ENCODE results near the gene KL.

The KL gene

DNA sequence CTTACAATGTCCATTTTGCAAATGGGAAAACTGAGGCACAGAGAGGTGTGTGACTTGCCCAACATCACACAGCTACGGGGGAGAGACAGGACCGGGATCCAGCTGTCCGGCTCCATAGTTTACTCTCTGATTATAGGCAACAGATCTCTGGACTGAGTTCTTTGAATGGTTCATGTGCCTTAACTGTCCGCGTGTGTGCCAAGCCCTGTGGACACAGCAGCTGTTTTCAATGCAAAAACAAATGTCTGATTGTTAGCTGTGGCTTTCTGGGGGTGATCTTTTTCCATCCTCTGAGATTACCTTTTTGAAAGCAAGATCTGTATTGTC lies 94.1 kb downstream of the KL start:
- H3K9me3 ChIP-seq (ENCODE audit: control insufficient read depth, insufficient read depth, low read depth, low read length): no peaks in the 10 kb centered on the region
- ChIA-PET CTCF (interaction anchor here (0.6 kb wide), 1 partner anchor 1584 kb away, joined by 5 read pairs; no protein-coding TSS in a partner anchor), POLR2A (no interaction called here)
- H3K27ac ChIP-seq (ENCODE audit: extremely low read depth, low read depth, low read length): no peak overlapping the region
- no peak overlapping the region for H3K4me3 ChIP-seq (ENCODE audit: low read depth, low read length)
- H3K36me3 ChIP-seq (ENCODE audit: control insufficient read depth in 2 of 2, insufficient read depth in 1 of 2, low read length in 2 of 2): peaks cover 0 to 28% of the 10 kb centered on the region in 2 experiments; a peak in 1 of 3 replicates
- H3K4me1 ChIP-seq (ENCODE audit: control insufficient read depth, insufficient read depth, low read length): no peaks in the 10 kb centered on the region
- TF ChIP-seq ZNF791 (tag by site-specific recombination; IDR thresholded peaks at IDR 0.05): no peak
- TF ChIP-seq, protein P1, sequence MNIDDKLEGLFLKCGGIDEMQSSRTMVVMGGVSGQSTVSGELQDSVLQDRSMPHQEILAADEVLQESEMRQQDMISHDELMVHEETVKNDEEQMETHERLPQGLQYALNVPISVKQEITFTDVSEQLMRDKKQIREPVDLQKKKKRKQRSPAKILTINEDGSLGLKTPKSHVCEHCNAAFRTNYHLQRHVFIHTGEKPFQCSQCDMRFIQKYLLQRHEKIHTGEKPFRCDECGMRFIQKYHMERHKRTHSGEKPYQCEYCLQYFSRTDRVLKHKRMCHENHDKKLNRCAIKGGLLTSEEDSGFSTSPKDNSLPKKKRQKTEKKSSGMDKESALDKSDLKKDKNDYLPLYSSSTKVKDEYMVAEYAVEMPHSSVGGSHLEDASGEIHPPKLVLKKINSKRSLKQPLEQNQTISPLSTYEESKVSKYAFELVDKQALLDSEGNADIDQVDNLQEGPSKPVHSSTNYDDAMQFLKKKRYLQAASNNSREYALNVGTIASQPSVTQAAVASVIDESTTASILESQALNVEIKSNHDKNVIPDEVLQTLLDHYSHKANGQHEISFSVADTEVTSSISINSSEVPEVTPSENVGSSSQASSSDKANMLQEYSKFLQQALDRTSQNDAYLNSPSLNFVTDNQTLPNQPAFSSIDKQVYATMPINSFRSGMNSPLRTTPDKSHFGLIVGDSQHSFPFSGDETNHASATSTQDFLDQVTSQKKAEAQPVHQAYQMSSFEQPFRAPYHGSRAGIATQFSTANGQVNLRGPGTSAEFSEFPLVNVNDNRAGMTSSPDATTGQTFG (tag by site-specific recombination; IDR thresholded peaks at IDR 0.05; ENCODE audit: borderline replicate concordance): no peak
- TF ChIP-seq ZNF248 (tag by site-specific recombination; IDR thresholded peaks at IDR 0.05): no peak
- no peak for TF ChIP-seq ZNF423 (tag by site-specific recombination; IDR thresholded peaks at IDR 0.05)
- TF ChIP-seq ZFP41 (tag by site-specific recombination; IDR thresholded peaks at IDR 0.05; ENCODE audit: borderline replicate concordance): no peak
- no peak for TF ChIP-seq ZNF266 (tag by site-specific recombination; IDR thresholded peaks at IDR 0.05; ENCODE audit: low read depth)
- TF ChIP-seq, protein P2, sequence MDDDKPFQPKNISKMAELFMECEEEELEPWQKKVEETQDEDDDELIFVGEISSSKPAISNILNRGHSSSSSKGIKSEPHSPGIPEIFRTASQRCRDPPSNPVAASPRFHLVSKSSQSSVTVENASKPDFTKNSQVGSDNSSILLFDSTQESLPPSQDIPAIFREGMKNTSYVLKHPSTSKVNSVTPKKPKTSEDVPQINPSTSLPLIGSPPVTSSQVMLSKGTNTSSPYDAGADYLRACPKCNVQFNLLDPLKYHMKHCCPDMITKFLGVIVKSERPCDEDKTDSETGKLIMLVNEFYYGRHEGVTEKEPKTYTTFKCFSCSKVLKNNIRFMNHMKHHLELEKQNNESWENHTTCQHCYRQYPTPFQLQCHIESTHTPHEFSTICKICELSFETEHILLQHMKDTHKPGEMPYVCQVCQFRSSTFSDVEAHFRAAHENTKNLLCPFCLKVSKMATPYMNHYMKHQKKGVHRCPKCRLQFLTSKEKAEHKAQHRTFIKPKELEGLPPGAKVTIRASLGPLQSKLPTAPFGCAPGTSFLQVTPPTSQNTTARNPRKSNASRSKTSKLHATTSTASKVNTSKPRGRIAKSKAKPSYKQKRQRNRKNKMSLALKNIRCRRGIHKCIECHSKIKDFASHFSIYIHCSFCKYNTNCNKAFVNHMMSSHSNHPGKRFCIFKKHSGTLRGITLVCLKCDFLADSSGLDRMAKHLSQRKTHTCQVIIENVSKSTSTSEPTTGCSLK (tag by site-specific recombination; IDR thresholded peaks at IDR 0.05): no peak
- no peak for TF ChIP-seq ZNF747 (tag by site-specific recombination; IDR thresholded peaks at IDR 0.05)
- no peak for TF ChIP-seq ZNF214 (tag by site-specific recombination; IDR thresholded peaks at IDR 0.05; ENCODE audit: borderline replicate concordance)
- TF ChIP-seq ZNF521 (tag by site-specific recombination; IDR thresholded peaks at IDR 0.05): no peak
- TF ChIP-seq, protein P3, sequence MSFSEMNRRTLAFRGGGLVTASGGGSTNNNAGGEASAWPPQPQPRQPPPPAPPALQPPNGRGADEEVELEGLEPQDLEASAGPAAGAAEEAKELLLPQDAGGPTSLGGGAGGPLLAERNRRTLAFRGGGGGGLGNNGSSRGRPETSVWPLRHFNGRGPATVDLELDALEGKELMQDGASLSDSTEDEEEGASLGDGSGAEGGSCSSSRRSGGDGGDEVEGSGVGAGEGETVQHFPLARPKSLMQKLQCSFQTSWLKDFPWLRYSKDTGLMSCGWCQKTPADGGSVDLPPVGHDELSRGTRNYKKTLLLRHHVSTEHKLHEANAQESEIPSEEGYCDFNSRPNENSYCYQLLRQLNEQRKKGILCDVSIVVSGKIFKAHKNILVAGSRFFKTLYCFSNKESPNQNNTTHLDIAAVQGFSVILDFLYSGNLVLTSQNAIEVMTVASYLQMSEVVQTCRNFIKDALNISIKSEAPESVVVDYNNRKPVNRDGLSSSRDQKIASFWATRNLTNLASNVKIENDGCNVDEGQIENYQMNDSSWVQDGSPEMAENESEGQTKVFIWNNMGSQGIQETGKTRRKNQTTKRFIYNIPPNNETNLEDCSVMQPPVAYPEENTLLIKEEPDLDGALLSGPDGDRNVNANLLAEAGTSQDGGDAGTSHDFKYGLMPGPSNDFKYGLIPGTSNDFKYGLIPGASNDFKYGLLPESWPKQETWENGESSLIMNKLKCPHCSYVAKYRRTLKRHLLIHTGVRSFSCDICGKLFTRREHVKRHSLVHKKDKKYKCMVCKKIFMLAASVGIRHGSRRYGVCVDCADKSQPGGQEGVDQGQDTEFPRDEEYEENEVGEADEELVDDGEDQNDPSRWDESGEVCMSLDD (tag by site-specific recombination; IDR thresholded peaks at IDR 0.05): no peak
- TF ChIP-seq ZNF292 (tag by site-specific recombination; IDR thresholded peaks at IDR 0.05; ENCODE audit: borderline replicate concordance, low read depth): no peak
- no peak for TF ChIP-seq ZNF621 (tag by site-specific recombination; IDR thresholded peaks at IDR 0.05)

DNA sequence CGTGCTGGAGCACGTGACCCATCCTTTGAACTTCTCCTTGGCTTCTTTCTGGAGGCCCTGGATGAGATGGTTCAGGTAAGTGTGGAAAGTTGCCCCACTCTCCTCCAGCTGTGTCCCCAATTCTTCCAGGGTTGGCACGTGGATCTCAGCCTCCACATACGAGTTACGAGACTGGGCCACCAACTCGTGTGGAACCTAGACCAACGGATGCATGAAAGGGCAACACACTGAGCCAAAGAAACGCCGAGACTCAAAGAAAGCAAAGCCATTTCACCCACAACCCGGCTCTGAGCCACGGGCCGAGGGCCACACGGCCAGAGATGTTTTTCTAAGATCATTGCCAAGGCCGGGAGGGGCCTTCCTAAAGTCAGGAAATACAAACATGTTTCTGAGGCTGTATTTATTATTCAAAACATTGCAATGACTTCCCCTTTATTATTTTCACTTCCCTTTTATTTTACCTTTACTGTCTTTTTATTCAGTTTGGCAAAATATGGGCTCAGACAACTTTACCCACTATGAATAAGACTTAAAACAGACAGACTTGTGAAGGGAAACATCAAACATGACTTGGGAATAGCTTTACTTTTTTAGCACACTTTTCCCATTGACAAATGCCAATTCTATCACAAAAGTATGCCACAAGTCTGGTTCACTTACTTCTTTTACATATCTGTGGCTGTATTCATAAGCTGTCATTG lies 94.6 kb downstream of the KL start:
- CTCF ChIA-PET: no interaction called here

More for the DNA sequence above, 94.6 kb downstream of the KL start:
- Histone ChIP-seq H3K36me3 (ENCODE audit: control insufficient read depth in 2 of 2, insufficient read depth in 1 of 2, low read length in 2 of 2) (peaks cover 0 to 23% of the 10 kb centered on the region in 2 experiments; a peak in 1 of 3 replicates), H3K4me1 (ENCODE audit: control insufficient read depth, insufficient read depth, low read length) (no peaks in the 10 kb centered on the region), H3K27ac (ENCODE audit: extremely low read depth, low read depth, low read length) (no peak overlapping the region), H3K9me3 (ENCODE audit: control insufficient read depth, insufficient read depth, low read depth, low read length) (no peaks in the 10 kb centered on the region), H3K4me3 (ENCODE audit: low read depth, low read length) (no peak overlapping the region)
- TF ChIP-seq ZFP69B (tag by site-specific recombination; IDR thresholded peaks at IDR 0.05): no peak
- no peak for TF ChIP-seq ZNF341 (tag by site-specific recombination; IDR thresholded peaks at IDR 0.05; ENCODE audit: low read depth)
- no peak for TF ChIP-seq ZNF114 (tag by site-specific recombination; IDR thresholded peaks at IDR 0.05)
- TF ChIP-seq, protein P4, sequence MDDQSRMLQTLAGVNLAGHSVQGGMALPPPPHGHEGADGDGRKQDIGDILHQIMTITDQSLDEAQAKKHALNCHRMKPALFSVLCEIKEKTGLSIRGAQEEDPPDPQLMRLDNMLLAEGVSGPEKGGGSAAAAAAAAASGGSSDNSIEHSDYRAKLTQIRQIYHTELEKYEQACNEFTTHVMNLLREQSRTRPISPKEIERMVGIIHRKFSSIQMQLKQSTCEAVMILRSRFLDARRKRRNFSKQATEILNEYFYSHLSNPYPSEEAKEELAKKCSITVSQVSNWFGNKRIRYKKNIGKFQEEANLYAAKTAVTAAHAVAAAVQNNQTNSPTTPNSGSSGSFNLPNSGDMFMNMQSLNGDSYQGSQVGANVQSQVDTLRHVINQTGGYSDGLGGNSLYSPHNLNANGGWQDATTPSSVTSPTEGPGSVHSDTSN (CRISPR knock-in tag; IDR thresholded peaks at IDR 0.05): no peak
- no peak for TF ChIP-seq ZNF202 (tag by site-specific recombination; IDR thresholded peaks at IDR 0.05; ENCODE audit: borderline replicate concordance)
- no peak for TF ChIP-seq ZNF169 (tag by site-specific recombination; IDR thresholded peaks at IDR 0.05)
- TF ChIP-seq WT1 (tag by site-specific recombination; IDR thresholded peaks at IDR 0.05): no peak
- TF ChIP-seq ZNF558 (tag by site-specific recombination; IDR thresholded peaks at IDR 0.05): no peak
- no peak for TF ChIP-seq ZNF529 (tag by site-specific recombination; IDR thresholded peaks at IDR 0.05; ENCODE audit: insufficient replicate concordance)
- no peak for TF ChIP-seq ZNF248 (tag by site-specific recombination; IDR thresholded peaks at IDR 0.05)
- TF ChIP-seq KLF8 (tag by site-specific recombination; IDR thresholded peaks at IDR 0.05): no peak
- TF ChIP-seq, protein P5, sequence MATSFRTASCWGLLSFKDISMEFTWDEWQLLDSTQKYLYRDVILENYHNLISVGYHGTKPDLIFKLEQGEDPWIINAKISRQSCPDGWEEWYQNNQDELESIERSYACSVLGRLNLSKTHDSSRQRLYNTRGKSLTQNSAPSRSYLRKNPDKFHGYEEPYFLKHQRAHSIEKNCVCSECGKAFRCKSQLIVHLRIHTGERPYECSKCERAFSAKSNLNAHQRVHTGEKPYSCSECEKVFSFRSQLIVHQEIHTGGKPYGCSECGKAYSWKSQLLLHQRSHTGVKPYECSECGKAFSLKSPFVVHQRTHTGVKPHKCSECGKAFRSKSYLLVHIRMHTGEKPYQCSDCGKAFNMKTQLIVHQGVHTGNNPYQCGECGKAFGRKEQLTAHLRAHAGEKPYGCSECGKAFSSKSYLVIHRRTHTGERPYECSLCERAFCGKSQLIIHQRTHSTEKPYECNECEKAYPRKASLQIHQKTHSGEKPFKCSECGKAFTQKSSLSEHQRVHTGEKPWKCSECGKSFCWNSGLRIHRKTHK (tag by site-specific recombination; IDR thresholded peaks at IDR 0.05): no peak
- POLR2A ChIA-PET: no interaction called here

Data from HEK293 (cell line).